Ectodermal cell (in vitro differentiated cells): Measurements from ENCODE around the gene IL1R2.
"Not testable (repeated sequence)": the region's sequence is repeated elsewhere in the genome, so short reads cannot be mapped to it uniquely, and the experiment has no call there.

Source experiments
- H3K27ac ChIP-seq: 2 replicates; pipeline ENCODE4 v1.7.0; 2013; ENCODE audit warnings: mild to moderate bottlenecking, low read depth, low read length; ENCODE audit not compliant: insufficient read depth, poor library complexity, severe bottlenecking
- H3K27me3 ChIP-seq: 2 replicates; pipeline ENCODE4 v1.7.0; 2013; ENCODE audit warnings: mild to moderate bottlenecking, low read length; ENCODE audit not compliant: insufficient read depth, control insufficient read depth, poor library complexity, severe bottlenecking
- H3K36me3 ChIP-seq: one replicate; pipeline ENCODE4 v1.7.0; 2013; ENCODE audit warnings: low read length; ENCODE audit not compliant: control insufficient read depth, insufficient read depth
- H3K4me1 ChIP-seq: one replicate; pipeline ENCODE4 v1.7.0; 2013; ENCODE audit warnings: low read length; ENCODE audit not compliant: control insufficient read depth, insufficient read depth
- H3K4me3 ChIP-seq: 2 replicates; pipeline ENCODE4 v1.7.0; 2013; ENCODE audit warnings: low read depth, low read length, control low read depth; ENCODE audit not compliant: insufficient read depth
- H3K9me3 ChIP-seq: 2 replicates; pipeline ENCODE4 v1.7.0; 2013; ENCODE audit warnings: mild to moderate bottlenecking, low read length, moderate library complexity; ENCODE audit not compliant: control insufficient read depth
- WGBS, 2 experiments: methylation state at CpG; one replicate each; pipeline ENCODE4 v1.1.7; 2013; ENCODE audit warnings: missing lambda C conversion rate in 2 of 2; 5-methylcytosine and 5-hydroxymethylcytosine counted together

The IL1R2 gene

DNA sequence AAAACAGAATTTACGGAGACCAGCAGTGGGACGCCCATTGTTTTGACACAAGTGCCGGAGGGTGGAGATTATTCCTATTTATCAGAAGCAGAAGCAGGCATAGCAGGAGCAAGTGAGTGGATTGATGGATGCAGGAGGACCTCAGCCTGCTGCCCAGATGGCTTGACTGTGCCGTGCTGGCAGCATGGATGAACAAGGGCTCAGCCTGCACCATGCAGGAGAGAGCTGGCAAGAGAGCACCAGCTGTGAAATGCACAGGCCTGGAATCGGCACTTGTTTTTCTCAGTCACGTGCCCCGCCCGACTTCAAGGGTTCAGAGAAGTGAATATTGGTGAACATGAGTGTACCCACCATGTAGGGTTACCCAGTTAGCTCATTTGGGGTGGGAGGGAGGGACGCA, 4.0 kb downstream of the IL1R2 start:
- Histone ChIP-seq H3K9me3 (no peaks in the 10 kb centered on the region), H3K4me1 (no peaks in the 10 kb centered on the region), H3K27ac (no peak overlapping the region), H3K27me3 (no peaks in the 10 kb centered on the region), H3K4me3 (no peak overlapping the region), H3K36me3 (no peaks in the 10 kb centered on the region)
- 92 to 94% methylated on average over 9 of the region's 9 CpGs for WGBS, 2 experiments

DNA sequence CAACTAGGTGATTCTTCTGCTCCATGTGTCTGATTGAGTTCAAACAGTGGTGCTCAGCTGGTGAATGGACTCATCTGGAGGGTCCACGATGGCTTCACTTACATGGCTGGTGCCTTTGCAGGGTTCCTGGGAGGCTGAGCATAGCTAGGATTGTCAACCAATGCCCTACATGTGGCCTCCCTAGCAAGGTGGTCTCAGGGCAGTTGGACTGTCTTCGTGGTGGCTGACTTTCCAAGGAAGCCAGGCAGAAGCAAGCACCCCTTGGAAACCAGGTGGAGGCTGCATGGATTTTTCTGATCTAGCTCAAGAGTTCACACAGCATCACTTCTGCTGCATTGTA, 6.8 kb downstream of the IL1R2 start:
- Histone ChIP-seq H3K27me3 (no peaks in the 10 kb centered on the region), H3K27ac (no peak overlapping the region), H3K36me3 (no peaks in the 10 kb centered on the region), H3K9me3 (no peaks in the 10 kb centered on the region), H3K4me3 (no peak overlapping the region), H3K4me1 (no peaks in the 10 kb centered on the region)
- WGBS, 2 experiments: 88 to 89% methylated on average over 2 of the region's 2 CpGs

DNA sequence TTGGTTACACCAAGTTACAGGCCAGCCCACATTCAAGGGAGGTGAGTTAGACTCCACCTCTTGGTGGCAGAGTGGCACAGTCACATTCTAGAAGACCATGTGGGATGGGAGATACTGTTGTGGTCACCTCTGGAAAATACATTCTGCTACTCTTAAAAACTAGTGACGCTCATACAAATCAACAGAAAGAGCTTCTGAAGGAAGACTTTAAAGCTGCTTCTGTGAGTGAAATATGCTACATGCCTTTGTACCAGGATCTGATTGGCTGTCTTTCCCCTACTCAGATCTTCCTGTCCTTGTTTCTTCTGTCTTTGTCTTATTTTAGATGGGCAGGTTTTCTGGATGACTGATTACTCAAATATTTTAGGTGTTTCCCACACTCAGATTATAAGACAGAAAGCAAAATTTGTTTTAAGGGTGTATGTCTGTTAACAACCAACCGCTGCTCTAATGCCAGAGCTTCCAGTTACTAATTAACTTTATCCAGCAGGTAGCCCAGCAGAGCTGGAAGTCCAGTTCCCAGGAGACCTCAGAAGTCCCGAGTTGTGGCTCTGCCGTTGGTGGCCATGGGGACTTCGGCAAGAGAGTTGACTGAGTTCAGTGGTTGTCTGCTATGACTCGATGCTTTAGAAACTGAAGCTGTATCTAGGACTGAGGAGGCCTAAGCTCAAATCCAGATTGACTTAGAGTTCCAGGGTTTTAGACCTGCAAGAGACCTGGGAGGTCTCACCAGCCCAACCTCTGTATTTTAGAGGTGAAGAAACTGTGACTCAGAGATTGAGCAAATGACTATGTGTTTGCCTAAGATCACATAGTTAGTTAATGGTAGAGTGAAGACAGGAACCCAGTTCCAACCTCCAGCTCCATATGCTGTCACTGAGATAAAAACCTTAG, 7.4 kb downstream of the IL1R2 start:
- Histone ChIP-seq H3K27me3 (no peaks in the 10 kb centered on the region), H3K36me3 (no peaks in the 10 kb centered on the region), H3K4me3 (no peak overlapping the region), H3K27ac (no peak overlapping the region), H3K9me3 (no peaks in the 10 kb centered on the region), H3K4me1 (no peaks in the 10 kb centered on the region)
- WGBS, 2 experiments: 95 to 98% methylated on average over 6 of the region's 6 CpGs

DNA sequence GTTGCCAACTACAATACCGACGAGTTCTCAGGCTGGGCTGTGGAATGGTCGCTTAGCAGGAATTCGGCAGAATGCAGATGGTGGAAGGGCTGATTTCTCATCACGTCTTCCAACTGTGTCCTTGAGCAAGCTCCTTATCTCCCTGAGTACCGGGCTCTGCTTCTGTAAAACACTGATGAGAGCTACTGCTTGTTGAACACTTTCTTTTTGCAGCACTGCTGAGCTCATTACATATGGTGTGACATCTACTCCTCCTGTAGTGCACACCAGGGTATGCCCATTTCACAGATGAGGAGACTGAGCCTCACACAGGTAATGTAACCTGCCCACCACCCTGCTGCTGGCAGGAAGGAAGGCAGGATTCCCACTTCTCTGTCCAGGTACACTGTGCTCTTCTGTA, 8.3 kb downstream of the IL1R2 start:
- Histone ChIP-seq H3K4me1 (no peaks in the 10 kb centered on the region), H3K4me3 (no peak overlapping the region), H3K27ac (no peak overlapping the region), H3K27me3 (no peaks in the 10 kb centered on the region), H3K36me3 (no peaks in the 10 kb centered on the region), H3K9me3 (no peaks in the 10 kb centered on the region)
- 94 to 97% methylated on average over 6 of the region's 6 CpGs for WGBS, 2 experiments

DNA sequence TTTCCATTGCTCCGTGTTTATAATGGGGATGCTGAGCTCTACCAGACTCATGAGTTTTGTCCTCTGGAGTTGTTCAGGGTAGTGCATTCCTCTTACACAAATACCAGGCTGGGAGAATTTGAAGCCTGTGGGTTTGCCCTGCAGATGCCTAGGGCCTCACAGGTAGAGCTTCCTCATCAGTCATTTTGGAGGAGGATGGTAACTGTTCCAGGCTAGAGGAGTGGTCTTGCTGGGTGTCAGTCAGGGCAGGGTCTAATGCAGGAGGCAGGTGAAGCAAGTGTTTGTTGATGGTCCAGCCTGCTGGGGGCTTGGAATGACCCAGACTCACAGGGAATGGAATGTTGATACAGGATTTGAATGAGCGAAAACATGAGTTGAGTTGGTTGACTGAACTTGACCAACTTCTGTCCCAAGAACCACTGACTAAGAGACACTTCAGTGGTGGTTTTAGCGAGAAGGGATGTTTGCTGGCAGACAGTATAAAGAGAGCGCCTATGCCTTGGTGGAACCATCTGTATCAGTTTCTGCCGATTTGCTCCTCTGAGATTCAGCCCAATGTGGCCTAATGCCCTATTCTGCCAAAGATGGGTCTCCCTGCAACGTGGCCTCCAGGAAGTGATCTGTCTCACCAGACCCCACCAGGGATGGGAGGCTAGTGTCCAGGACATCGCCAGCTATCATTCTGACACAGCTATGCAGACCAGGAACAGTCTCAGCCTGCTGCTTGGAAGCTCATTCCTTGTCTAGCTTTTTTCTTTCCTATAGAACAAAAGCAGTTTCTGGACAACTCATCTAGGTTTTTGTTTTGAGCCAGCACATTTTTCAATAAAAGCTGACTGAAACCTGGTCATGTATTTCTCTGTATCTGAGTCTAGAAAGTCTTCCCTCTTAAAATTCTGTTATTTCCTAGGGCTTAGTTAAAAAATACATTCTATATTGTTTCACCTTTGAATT, 9.3 kb downstream of the IL1R2 start:
- 92 to 94% methylated on average over 7 of the region's 7 CpGs for WGBS, 2 experiments

DNA sequence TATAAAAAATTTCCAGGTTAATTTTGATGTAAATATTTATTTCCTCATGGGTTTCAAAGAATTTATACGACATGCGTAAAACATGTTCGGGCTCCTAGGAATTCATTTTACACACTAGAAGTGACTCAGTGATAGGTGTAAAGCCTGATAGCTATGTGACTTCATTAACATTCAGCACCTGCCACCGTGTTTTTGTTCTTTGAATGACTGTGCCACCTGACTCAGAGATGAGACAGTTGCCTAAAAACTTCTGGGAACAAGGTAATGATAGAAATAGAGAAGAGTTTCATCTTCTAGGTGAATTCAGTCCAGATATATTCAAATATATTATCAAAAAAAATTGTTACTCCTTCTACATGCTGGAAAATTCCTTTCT, 10.0 kb downstream of the IL1R2 start:
- Histone ChIP-seq H3K9me3 (no peaks in the 10 kb centered on the region), H3K4me1 (no peaks in the 10 kb centered on the region), H3K27ac (no peak overlapping the region), H3K27me3 (no peaks in the 10 kb centered on the region), H3K4me3 (no peak overlapping the region), H3K36me3 (no peaks in the 10 kb centered on the region)
- WGBS, 2 experiments: 86 to 88% methylated on average over 4 of the region's 4 CpGs

More for the DNA sequence above, 9.3 kb downstream of the IL1R2 start:
- no peak overlapping the region for H3K4me3 ChIP-seq
- no peaks in the 10 kb centered on the region for H3K9me3 ChIP-seq
- no peaks in the 10 kb centered on the region for H3K36me3 ChIP-seq
- no peaks in the 10 kb centered on the region for H3K4me1 ChIP-seq
- H3K27ac ChIP-seq: no peak overlapping the region
- H3K27me3 ChIP-seq: no peaks in the 10 kb centered on the region

DNA sequence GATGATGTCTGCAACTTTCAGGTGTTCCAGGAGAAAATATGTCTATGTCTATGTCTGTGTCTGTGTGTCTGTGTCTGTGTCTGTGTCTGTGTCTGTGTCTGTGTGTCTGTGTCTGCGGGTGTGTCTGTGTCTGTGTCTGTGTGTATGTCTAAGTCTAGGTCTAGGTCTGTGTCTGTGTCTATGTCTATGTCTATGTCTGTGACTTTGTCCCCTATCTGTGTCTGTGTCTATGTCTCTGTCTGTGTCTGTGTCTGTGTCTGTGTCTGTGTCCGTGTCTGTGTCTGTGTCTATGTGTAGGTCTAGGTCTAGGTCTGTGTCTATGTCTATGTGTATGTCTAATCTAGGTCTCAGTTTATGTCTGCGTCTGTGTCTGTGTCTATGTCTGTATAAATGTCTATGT, 10.5 kb downstream of the IL1R2 start:
- WGBS, 2 experiments: 79 to 80% methylated on average over 3 of the region's 3 CpGs
- no peak overlapping the region for H3K4me3 ChIP-seq
- H3K9me3 ChIP-seq: no peaks in the 10 kb centered on the region
- H3K4me1 ChIP-seq: no peaks in the 10 kb centered on the region
- H3K27me3 ChIP-seq: no peaks in the 10 kb centered on the region
- H3K27ac ChIP-seq: no peak overlapping the region
- no peaks in the 10 kb centered on the region for H3K36me3 ChIP-seq

DNA sequence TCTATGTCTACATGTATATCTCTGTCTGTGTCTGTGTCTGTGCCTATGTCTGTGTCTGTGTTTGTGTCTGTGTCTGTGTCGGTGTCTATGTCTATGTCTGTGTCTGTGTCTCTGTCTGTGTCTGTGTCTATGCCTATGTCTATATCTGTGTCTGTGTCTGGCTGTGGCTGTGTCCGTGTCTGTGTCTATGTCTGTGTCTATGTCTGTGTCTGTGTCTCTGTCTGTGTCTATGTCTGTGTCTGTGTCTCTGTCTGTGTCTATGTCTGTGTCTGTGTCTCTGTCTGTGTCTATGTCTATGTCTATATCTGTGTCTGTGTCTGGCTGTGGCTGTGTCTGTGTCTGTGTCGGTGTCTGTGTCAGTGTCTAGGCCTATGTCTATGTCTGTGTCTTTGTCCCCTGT, 11.1 kb downstream of the IL1R2 start:
- not testable (repeated sequence) for H3K36me3 ChIP-seq, H3K4me1 ChIP-seq, H3K27ac ChIP-seq, H3K27me3 ChIP-seq, H3K4me3 ChIP-seq, H3K9me3 ChIP-seq
- 88 to 90% methylated on average over 3 of the region's 3 CpGs for WGBS, 2 experiments

DNA sequence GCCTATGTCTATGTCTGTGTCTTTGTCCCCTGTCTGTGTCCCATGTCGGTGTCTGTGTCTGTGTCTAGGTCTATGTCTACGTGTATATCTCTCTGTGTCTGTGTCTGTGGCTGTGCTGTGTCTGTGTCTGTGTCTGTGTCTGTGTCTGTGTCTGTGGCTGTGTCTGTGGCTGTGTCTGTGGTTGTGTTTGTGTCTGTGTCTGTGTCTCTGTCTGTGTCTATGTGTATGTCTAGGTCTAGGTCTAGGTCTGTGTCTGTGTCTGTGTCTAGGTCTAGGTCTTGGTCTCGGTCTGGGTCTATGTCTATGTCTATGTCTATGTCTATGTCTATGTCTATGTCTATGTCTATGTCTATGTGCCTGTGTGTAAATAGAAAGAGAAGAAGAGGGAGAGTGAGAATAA, 11.9 kb downstream of the IL1R2 start:
- Histone ChIP-seq H3K4me3 (no peak overlapping the region), H3K27ac (no peak overlapping the region), H3K36me3 (no peaks in the 10 kb centered on the region), H3K27me3 (no peaks in the 10 kb centered on the region), H3K9me3 (no peaks in the 10 kb centered on the region), H3K4me1 (no peaks in the 10 kb centered on the region)
- 93 to 96% methylated on average over 3 of the region's 3 CpGs for WGBS, 2 experiments

DNA sequence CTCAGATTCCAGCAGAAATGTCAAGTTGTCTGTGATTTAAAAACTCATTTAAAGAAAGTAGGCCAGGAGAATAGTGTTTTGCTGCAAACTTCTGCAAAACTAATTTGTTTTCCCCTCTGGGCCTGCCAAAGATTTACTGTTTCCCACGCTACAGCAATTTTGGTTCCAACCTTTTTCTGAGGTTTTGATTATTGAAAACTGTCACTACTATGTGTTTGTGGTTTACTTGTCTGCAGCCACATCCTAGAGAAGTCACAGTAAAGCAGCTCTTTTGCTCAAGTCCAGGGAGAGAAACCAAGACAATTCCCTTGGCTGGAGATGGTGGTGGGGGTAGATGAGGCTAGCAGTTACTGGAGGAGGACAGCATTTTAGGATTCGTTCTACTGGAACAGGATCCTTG, 12.8 kb downstream of the IL1R2 start:
- no peak overlapping the region for H3K27ac ChIP-seq
- 90 to 98% methylated on average over 2 of the region's 2 CpGs for WGBS, 2 experiments
- no peaks in the 10 kb centered on the region for H3K36me3 ChIP-seq
- no peaks in the 10 kb centered on the region for H3K9me3 ChIP-seq
- no peak overlapping the region for H3K4me3 ChIP-seq
- H3K27me3 ChIP-seq: no peaks in the 10 kb centered on the region
- no peaks in the 10 kb centered on the region for H3K4me1 ChIP-seq
